GM12878 (cell line): ENCODE measurements around the gene MYO3A. TPM values are rescaled to one million over a fixed set of nuclear protein-coding genes. Genes with fewer than 3 reads are reported as not detected.

Experiments
- EGR1 ChIP-seq, 2 experiments: IDR thresholded peaks; 1 replicate in 1 of 2; 2 replicates in 1 of 2; pipeline ENCODE4 v1.6.1; 2011 to 2012; ENCODE audit warnings: low read depth in 2 of 2, low read length in 2 of 2, borderline replicate concordance in 1 of 2, mild to moderate bottlenecking in 1 of 2, moderate library complexity in 1 of 2
- ESRRA ChIP-seq: IDR thresholded peaks from 2 replicates; pipeline ENCODE4 v1.6.1; 2012; ENCODE audit warnings: mild to moderate bottlenecking, low read length, improper control_type of control experiment
- NFXL1 ChIP-seq: fragments of 450-650 bp; IDR thresholded peaks from 2 replicates; pipeline ENCODE4 v1.6.1; 2017; ENCODE audit warnings: antibody characterized with exemption, mild to moderate bottlenecking, borderline replicate concordance
- RB1 ChIP-seq: fragments of 450-650 bp; formaldehyde crosslinking; IDR thresholded peaks from 2 replicates; pipeline ENCODE4 v1.6.1; 2017; ENCODE audit warnings: mild to moderate bottlenecking, borderline replicate concordance
- RBBP5 ChIP-seq: fragments of 200-600 bp; sonication (generic); conservative IDR thresholded peaks from 2 replicates; pipeline ENCODE4 v1.6.1; 2016
- RELB ChIP-seq: fragments of 450-650 bp; IDR thresholded peaks from 2 replicates; pipeline ENCODE4 v1.6.1; 2017; ENCODE audit warnings: low read depth, mild to moderate bottlenecking, moderate library complexity
- RFX5 ChIP-seq: IDR thresholded peaks from 2 replicates; pipeline ENCODE4 v1.6.1; 2011; ENCODE audit warnings: low read depth, low read length, improper control_type of control experiment
- SREBF1 ChIP-seq: IDR thresholded peaks from 2 replicates; pipeline ENCODE4 v1.6.1; 2012; ENCODE audit warnings: mild to moderate bottlenecking, low read length
- ZNF592 ChIP-seq: fragments of 450-650 bp; IDR thresholded peaks from 2 replicates; pipeline ENCODE4 v1.6.1; 2017; ENCODE audit warnings: mild to moderate bottlenecking, moderate library complexity
- polyA plus RNA-seq, 11 experiments: library from polyadenylated mRNA; depleted of rRNA in 4 of 11; unstranded in 6 of 11; stranded (reverse) in 5 of 11; fragments of >200 nt; fragmentation: Nextera tagmentation in 4 of 11; fragmentation: Illumina TruSeq in 1 of 11; extraction: Ambion mirVana in 4 of 11; extraction: Trizol in 1 of 11; gene quantifications; 1 replicate in 1 of 11; 2 replicates in 10 of 11; pipeline versions ENCODE4 v1.2.1 to v1.2.3, GENCODE V29; 2011 to 2016; ENCODE audit warnings: inconsistent platforms in 2 of 11, missing spikeins in 2 of 11, low read depth in 1 of 11
- total RNA-seq, 4 experiments: library from RNA; depleted of rRNA in 3 of 4; stranded (reverse); fragments of >200 nt in 3 of 4; fragmentation: Illumina TruSeq in 1 of 4; extraction: Trizol in 1 of 4; gene quantifications; 2 replicates each; pipeline versions ENCODE4 v1.2.1 to v1.2.3, GENCODE V29; 2013 to 2021
- TF ChIP-seq, protein P1 (sequence below): fragments of 450-650 bp; IDR thresholded peaks from 2 replicates; pipeline ENCODE4 v1.6.1; 2017; ENCODE audit warnings: antibody characterized with exemption, mild to moderate bottlenecking, moderate library complexity
- TF ChIP-seq, protein P2 (sequence below): IDR thresholded peaks from 2 replicates; pipeline ENCODE4 v1.6.1; 2011; ENCODE audit warnings: low read depth, low read length, improper control_type of control experiment, borderline replicate concordance
- TF ChIP-seq, protein P3 (sequence below): IDR thresholded peaks from 2 replicates; pipeline ENCODE4 v1.6.1; 2012; ENCODE audit warnings: mild to moderate bottlenecking, low read depth, low read length

MYO3A gene
- total and polyA plus RNA-seq, 10 of the 15 experiments (the other 5 are each of a cell fraction or from before 2014, with no cell fraction given) = not detected

DNA sequence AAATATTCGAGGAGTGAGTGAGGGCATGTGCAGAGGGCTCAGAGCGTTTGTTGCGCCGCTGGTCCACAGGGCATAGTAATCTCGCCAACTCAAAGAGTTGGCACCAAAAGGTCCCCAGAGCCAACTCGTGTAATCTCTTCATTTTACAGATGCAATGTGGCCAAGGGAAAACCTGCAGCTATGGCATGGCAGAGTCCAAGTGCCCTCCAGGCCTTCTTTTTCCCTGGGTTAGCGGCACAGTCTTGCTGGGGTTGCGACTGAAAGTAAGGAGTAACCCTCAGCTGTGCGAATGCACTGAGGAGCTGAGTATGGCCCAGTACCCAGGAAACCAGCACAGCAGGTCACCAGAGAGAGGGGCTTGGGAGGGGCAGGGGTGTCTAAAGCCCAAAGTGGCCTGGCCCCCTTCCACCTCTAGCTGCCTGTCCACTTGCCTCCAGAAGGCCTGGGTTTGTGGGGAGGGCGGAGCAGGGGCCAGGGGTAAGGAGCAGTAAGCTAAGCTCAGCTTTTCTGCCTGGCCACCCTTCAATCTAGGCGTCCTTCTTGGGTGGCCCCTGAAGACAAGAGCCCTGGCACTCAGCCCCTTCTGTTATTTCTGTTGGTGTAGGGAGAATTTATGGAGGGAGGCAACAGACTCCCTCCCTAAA is 279.2 kb downstream of the MYO3A start (continued):
- TF ChIP-seq, protein P1, sequence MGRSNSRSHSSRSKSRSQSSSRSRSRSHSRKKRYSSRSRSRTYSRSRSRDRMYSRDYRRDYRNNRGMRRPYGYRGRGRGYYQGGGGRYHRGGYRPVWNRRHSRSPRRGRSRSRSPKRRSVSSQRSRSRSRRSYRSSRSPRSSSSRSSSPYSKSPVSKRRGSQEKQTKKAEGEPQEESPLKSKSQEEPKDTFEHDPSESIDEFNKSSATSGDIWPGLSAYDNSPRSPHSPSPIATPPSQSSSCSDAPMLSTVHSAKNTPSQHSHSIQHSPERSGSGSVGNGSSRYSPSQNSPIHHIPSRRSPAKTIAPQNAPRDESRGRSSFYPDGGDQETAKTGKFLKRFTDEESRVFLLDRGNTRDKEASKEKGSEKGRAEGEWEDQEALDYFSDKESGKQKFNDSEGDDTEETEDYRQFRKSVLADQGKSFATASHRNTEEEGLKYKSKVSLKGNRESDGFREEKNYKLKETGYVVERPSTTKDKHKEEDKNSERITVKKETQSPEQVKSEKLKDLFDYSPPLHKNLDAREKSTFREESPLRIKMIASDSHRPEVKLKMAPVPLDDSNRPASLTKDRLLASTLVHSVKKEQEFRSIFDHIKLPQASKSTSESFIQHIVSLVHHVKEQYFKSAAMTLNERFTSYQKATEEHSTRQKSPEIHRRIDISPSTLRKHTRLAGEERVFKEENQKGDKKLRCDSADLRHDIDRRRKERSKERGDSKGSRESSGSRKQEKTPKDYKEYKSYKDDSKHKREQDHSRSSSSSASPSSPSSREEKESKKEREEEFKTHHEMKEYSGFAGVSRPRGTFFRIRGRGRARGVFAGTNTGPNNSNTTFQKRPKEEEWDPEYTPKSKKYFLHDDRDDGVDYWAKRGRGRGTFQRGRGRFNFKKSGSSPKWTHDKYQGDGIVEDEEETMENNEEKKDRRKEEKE = no peak
- TF ChIP-seq RELB (no peak), RFX5 (no peak), RB1 (no peak), RBBP5 (no peak), ZNF592 (no peak), NFXL1 (no peak), ESRRA (no peak), SREBF1 (no peak), EGR1 (IDR thresholded peaks at IDR 0.05; ENCODE audit: borderline replicate concordance in 1 of 2, low read depth in 2 of 2, low read length in 2 of 2) (no peak)
- TF ChIP-seq, protein P2, sequence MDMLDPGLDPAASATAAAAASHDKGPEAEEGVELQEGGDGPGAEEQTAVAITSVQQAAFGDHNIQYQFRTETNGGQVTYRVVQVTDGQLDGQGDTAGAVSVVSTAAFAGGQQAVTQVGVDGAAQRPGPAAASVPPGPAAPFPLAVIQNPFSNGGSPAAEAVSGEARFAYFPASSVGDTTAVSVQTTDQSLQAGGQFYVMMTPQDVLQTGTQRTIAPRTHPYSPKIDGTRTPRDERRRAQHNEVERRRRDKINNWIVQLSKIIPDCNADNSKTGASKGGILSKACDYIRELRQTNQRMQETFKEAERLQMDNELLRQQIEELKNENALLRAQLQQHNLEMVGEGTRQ = no peak
- TF ChIP-seq, protein P3, sequence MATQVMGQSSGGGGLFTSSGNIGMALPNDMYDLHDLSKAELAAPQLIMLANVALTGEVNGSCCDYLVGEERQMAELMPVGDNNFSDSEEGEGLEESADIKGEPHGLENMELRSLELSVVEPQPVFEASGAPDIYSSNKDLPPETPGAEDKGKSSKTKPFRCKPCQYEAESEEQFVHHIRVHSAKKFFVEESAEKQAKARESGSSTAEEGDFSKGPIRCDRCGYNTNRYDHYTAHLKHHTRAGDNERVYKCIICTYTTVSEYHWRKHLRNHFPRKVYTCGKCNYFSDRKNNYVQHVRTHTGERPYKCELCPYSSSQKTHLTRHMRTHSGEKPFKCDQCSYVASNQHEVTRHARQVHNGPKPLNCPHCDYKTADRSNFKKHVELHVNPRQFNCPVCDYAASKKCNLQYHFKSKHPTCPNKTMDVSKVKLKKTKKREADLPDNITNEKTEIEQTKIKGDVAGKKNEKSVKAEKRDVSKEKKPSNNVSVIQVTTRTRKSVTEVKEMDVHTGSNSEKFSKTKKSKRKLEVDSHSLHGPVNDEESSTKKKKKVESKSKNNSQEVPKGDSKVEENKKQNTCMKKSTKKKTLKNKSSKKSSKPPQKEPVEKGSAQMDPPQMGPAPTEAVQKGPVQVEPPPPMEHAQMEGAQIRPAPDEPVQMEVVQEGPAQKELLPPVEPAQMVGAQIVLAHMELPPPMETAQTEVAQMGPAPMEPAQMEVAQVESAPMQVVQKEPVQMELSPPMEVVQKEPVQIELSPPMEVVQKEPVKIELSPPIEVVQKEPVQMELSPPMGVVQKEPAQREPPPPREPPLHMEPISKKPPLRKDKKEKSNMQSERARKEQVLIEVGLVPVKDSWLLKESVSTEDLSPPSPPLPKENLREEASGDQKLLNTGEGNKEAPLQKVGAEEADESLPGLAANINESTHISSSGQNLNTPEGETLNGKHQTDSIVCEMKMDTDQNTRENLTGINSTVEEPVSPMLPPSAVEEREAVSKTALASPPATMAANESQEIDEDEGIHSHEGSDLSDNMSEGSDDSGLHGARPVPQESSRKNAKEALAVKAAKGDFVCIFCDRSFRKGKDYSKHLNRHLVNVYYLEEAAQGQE = no peak
